KBM-7 (cell line): ENCODE results near the gene OR10H4.
"Not testable (repeated sequence)": the region's sequence is repeated elsewhere in the genome, so short reads cannot be mapped to it uniquely, and the experiment has no call there.

ENCODE experiments used
- DNase-seq: peaks from one replicate; pipeline ENCODE4 v3.0.0-alpha.2; 2015
- in situ Hi-C: fragments of 300-500 bp; cut with MboI; formaldehyde crosslinking; loops from 2 replicates; pipeline ENCODE4 v1.14.3; 2020; ENCODE audit warnings: low sequenced_read_pairs, low pct_unique_long_range_greater_than_20kb, mixed read lengths

Gene OR10H4, protein sequence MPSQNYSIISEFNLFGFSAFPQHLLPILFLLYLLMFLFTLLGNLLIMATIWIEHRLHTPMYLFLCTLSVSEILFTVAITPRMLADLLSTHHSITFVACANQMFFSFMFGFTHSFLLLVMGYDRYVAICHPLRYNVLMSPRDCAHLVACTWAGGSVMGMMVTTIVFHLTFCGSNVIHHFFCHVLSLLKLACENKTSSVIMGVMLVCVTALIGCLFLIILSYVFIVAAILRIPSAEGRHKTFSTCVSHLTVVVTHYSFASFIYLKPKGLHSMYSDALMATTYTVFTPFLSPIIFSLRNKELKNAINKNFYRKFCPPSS

DNA sequence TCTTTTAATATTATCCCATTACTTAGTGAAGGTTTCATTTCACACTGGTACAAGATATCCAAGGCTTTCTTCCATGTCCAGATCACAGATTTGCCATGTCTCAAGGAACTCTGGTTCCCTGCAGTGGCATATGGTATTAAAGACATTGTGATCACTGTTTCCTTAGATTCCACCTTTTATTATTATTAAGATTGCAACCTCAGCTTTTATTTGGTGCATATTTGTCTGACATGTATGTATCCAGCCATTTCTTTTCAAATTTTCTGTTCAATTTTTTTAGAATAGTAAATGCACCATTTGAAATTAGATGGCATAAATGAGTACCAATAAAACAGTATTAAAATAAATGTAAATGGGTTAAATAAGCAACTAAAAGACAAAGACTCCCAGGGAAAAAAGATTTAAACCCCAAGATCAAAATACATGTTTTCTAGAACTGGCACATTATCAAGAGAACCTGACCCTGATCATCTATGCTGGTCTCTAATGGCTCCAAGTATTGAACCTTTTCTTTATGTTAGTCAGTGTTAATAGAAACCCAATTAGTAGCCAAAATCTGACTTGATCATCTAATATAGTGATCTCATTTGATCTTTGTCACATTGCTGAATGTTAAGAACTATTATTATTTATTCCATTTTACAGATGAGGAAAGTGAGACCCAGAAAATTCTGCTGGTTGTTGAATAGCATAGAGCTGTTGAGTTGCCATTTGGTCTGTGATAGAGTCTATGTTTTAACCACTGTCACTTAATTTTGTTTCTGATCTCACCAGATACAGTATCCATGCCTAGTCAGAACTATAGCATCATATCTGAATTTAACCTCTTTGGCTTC, at the start of gene OR10H4:
TSS of gene OR10H4 (plus strand) at position 786 of the 836 bp plus-strand sequence. CDS start at position 786, 0 bp downstream.
- in situ Hi-C loops: no loop called here
- DNase-seq: no peak

DNA sequence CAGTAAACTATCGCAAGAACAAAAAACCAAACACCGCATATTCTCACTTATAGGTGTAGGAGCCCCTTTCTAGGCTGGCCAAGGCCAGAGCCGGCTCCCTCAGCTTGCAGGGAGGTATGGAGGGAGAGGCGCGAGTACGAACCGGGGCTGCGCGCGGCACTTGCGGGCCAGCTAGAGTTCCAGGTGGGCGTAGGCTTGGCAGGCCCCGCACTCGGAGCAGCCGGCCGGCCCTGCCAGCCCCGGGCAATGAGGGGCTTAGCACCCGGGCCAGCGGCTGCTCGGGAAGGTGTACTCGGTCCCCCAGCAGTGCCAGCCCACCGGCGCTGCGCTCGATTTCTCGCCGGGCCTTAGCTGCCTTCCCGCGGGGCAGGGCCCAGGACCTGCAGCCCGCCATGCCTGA, 49.2 kb upstream of the OR10H4 start:
- DNase-seq, in situ Hi-C loops: not testable (repeated sequence)

GRCh38 chr19:15900032-15900431, 48.8 kb upstream of the OR10H4 start:
- in situ Hi-C loops: not testable (repeated sequence)

DNA sequence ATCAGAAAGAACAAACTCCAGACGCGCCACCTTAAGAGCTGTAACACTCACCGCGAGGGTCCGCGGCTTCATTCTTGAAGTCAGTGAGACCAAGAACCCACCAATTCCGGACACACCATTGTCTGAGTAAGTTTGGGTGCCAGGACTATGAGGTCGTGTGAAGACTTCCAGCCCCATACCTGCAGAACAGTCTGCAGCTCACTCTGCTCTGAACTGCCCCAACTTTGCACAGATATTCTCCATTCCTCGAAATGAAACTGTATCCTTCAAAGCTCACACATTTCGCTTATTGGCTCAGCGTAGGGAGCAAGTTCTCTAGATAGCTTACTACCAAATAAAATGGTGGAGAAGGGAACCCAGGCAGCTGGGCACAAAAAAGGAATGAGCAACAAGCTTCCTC, 48.3 kb upstream of the OR10H4 start:
- DNase-seq: no peak
- in situ Hi-C loops: no loop called here

More at GRCh38 chr19:15900032-15900431, 48.8 kb upstream of the OR10H4 start:
- DNase-seq: not testable (repeated sequence)

DNA sequence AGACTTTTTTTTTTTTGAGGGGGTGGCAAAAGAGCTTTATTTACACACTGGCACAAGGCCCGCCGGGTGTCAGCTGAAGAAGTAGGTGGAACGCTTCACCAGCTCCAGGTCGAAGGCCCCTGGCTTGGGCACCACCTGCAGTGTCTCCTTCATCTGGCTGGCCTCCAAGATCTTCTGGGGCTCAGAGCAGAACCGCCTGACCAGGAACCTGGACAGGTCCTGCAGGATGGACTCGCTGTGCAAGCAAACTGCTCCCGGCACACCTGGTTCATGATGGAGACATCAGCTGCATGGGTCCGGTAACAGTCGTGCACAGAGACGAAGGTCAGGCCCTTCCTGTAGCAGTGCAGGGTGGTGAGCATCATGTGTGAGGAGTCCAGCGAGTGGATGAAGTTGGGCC, 46.6 kb upstream of the OR10H4 start:
- in situ Hi-C loops: no loop called here
- DNase-seq: no peak

GRCh38 chr19:15902898-15903297, 45.9 kb upstream of the OR10H4 start:
- in situ Hi-C loops, DNase-seq: not testable (repeated sequence)

- DNase-seq: no peak
- in situ Hi-C loops: no loop called here
Measured at GRCh38 chr19:15905026-15905425, 43.8 kb upstream of the OR10H4 start.

GRCh38 chr19:15911599-15912235, 37.1 kb upstream of the OR10H4 start:
- no peak for DNase-seq
- in situ Hi-C loops: no loop called here

DNA sequence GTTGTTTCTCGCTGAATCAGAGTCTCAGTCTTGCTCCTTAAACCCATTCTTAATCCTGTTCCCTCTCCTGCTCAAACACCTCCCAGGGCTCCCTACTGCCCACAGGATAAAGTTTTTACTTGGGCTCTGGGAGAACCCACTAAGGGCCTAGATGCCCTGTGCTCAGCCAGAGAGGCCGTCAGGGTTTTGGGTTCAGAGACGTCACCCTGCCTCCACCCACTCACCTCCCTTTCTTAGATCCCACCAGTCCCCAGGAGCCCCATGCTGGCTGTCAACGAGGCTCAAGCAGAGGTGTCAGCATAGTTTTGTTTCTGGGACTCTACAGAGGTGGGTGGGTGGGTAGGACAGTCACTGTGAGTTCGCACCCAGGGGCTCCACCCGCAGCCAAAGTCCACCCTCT, 35.4 kb upstream of the OR10H4 start:
- DNase-seq: no peak
- in situ Hi-C loops: no loop called here

GRCh38 chr19:15913830-15914229, 35.0 kb upstream of the OR10H4 start:
- no peak for DNase-seq
- in situ Hi-C loops: no loop called here

GRCh38 chr19:15915109-15915508, 33.7 kb upstream of the OR10H4 start:
- in situ Hi-C loops: no loop called here
- no peak for DNase-seq

DNA sequence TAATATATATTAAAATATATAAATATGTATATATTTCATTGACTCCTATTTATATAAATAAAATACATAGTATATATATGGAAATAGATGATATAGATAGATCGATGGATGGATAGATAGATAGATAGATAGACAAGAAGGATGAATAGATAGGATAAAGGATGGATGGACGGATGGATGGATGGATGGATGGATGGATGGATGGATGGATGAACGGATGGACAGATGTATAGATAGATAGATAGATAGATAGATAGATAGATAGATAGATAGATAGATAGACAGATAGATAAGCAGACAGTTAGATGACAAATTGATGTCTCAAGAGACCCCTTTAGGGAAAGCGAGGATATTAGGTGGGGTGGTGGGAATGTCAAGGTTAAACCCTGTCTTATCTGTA, 29.6 kb upstream of the OR10H4 start:
- DNase-seq: no peak
- in situ Hi-C loops: no loop called here

- in situ Hi-C loops: no loop called here
Measured at GRCh38 chr19:15922021-15922420, 26.8 kb upstream of the OR10H4 start.

GRCh38 chr19:15923702-15924101, 25.1 kb upstream of the OR10H4 start:
- no peak for DNase-seq

More at GRCh38 chr19:15922021-15922420, 26.8 kb upstream of the OR10H4 start:
- DNase-seq: no peak

DNA sequence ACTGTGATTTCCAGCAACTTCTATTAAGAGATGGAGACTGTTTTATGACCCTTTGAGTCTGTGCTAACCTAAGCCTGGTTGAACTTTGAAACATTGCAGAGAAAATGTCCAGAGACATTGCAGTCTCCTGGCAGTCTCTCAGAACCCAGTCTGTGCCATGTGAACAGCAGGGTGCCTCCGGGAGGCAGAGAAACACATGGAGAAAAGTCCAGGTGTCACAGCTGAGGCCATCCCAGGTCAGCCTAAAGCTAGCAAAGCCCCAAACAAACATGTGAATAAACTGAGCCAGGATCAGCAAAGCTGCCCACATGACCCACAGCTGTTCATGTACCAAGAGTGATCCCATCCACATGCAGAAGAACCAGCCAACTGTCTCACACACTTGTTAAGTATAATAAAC, 22.3 kb upstream of the OR10H4 start:
- in situ Hi-C loops: no loop called here
- no peak for DNase-seq

More at GRCh38 chr19:15923702-15924101, 25.1 kb upstream of the OR10H4 start:
- in situ Hi-C loops: no loop called here

- in situ Hi-C loops: no loop called here
- DNase-seq: no peak
Measured at GRCh38 chr19:15928321-15928720, 20.5 kb upstream of the OR10H4 start.

- not testable (repeated sequence) for DNase-seq
Measured at GRCh38 chr19:15933761-15934331, 15.0 kb upstream of the OR10H4 start.

DNA sequence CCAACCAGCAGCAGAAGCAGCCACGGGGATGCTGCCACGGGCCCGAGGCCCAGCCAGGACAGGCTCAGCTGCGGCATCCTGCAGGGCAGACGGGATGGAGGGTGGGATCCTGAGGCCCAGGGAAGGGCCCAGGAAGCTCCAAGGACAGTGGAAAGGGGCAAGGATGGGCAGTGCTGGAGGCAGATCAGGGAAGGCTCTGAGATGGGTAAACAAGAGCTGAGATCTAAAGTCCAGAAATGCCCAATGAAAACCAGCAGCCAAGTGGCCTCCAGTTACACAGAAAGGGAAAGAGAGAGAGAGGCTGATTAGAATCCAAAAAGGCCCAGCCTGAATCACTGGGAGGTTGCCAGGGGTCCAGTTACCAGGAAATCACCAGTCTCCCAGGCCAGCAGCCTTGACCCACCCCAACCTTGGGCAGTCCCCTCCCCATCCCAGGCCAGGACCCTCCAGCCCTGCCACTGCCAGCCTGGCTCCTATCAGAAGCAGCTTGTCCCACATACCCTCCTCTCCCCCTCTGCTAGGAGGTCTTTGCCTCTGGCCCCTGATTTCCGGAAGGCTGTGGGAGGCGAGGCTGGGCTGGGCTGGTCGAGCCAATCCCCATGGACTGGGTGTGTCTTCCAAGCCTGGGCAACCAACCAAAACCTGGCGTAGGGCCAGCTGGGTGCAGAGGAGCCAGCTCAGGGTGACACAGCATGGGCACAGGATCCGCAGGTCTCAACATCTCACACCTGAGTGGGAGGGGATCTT, 14.3 kb upstream of the OR10H4 start, which contains the start of gene CYP4F11:
TSS of gene CYP4F11 (minus strand) at position 198 of the 747 bp plus-strand sequence. CDS start at position 77, 121 bp downstream.
- peak; percentile 40 for DNase-seq
- in situ Hi-C loops: no loop called here

More at GRCh38 chr19:15933761-15934331, 15.0 kb upstream of the OR10H4 start:
- in situ Hi-C loops: not testable (repeated sequence)
